Ovary (tissue), 9 donors: ENCODE measurements around the gene PRPF40A. TPM values are rescaled to one million over a fixed set of nuclear protein-coding genes. Genes with fewer than 3 reads are reported as not detected.

Source experiments
- DNase-seq, 5 donors: peaks; one replicate each; pipeline ENCODE4 v3.0.0-alpha.2; 2019 to 2020
- H3K27ac ChIP-seq, 2 donors: fragments of 200-600 bp; one replicate each; pipeline versions ENCODE4 v1.5.1 to v1.8.0; 2019 to 2022
- H3K27me3 ChIP-seq: fragments of 200-600 bp; one replicate; pipeline ENCODE4 v1.8.0; 2022
- H3K36me3 ChIP-seq: fragments of 200-600 bp; sonication (generic); one replicate; pipeline ENCODE4 v1.5.1; 2019
- H3K4me1 ChIP-seq: one replicate; pipeline ENCODE4 v1.8.1; 2013; ENCODE audit warnings: mild to moderate bottlenecking, moderate library complexity; ENCODE audit not compliant: insufficient read depth
- H3K4me3 ChIP-seq: fragments of 200-600 bp; sonication (generic); one replicate; pipeline ENCODE4 v1.5.1; 2017
- H3K9me3 ChIP-seq, 2 donors: fragments of 200-600 bp in 1 of 2; sonication (generic) in 1 of 2; one replicate each; pipeline versions ENCODE4 v1.5.1 to v1.8.1; 2013 to 2019; ENCODE audit warnings: mild to moderate bottlenecking in 1 of 2, moderate library complexity in 1 of 2
- CTCF ChIP-seq, 3 donors: fragments of 450-650 bp in 2 of 3; fragments of 200-600 bp in 1 of 3; IDR thresholded peaks; one replicate each; pipeline versions ENCODE4 v1.5.1 to v1.8.0; 2016 to 2022; ENCODE audit warnings: antibody characterized with exemption in 3 of 3, mild to moderate bottlenecking in 1 of 3
- EP300 ChIP-seq: sonication (generic); formaldehyde crosslinking; IDR thresholded peaks from one replicate; pipeline ENCODE4 v1.6.1; 2017; ENCODE audit warnings: antibody characterized with exemption
- POLR2A ChIP-seq: fragments of 450-650 bp; IDR thresholded peaks from one replicate; pipeline ENCODE4 v1.6.1; 2017; ENCODE audit warnings: antibody characterized with exemption, mild to moderate bottlenecking, moderate library complexity
- WGBS, 3 donors: extraction: QIAGEN DNeasy Blood & Tissue Kit in 1 of 3; methylation state at CpG; one replicate each; pipeline versions ENCODE4 v1.1.5 to v1.1.7; 2013 to 2017; 5-methylcytosine and 5-hydroxymethylcytosine counted together
- intact Hi-C, 4 donors: fragments of 100-400 bp; cut with DNase I; formaldehyde crosslinking; loops; one replicate each; pipeline versions ENCODE4 v1.11.0 to v1.15.1; 2022 to 2023
- polyA plus RNA-seq, 2 donors: library from polyadenylated mRNA; stranded (reverse); fragments of 200-250 nt in 1 of 2; fragments of 350-450 nt in 1 of 2; fragmentation: Illumina TruSeq in 1 of 2; extraction: RNeasy Lipid Tissue Mini Kit (QIAGEN cat#74804) in 1 of 2; gene quantifications; one replicate each; pipeline ENCODE4 v1.2.3, GENCODE V29; 2013 to 2014
- total RNA-seq, 7 donors: library from RNA; depleted of rRNA in 2 of 7; stranded (reverse); fragments of >200 nt in 2 of 7; fragmentation: NEBNext Ultra II Directional in 3 of 7; extraction: Animal tissue kit (Norgen Biotek cat#: 25700) in 3 of 7; gene quantifications; one replicate each; pipeline versions ENCODE4 v1.1.0 to v1.2.4, GENCODE V29; 2016 to 2023
- donor health status: DM: no; HTN: no; CAD: no; lungs with moderate emphysema.
- donor health status: DM: no; HTN: no; CAD: no.
- donor health status: Bipolar disorder and iron deficiency.
- donor health status: DM: yes; HTN: yes; CAD: no.
- donor health status: DM: no; HTN: no; CAD: no.
- donor health status: DM: yes; HTN: yes; CAD: no.

Gene PRPF40A
- total and polyA plus RNA-seq, 9 donors, result 27.5 to 81.9 (median 61.9) TPM

DNA sequence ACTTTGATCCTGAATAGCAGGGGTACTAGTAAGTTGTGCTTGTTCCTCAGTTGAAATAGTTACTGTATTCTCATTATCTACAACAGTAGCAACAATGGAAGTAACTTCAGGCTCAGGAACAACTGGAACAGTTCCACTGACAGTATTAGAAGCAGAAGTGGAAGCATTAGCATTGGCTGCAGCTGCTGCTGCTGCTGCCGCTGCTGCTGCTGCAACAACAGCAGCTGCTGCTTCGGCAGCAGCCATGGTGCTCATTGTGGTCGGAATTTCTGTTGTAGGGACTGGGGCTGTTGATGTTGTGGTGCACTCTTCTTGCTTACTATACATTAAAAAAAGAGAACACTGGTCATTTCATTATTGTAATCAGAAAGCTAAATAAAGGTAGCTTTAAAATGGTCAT lies 40.8 kb downstream of the PRPF40A start:
- TF ChIP-seq EP300 (no peak), POLR2A (no peak), CTCF (IDR thresholded peaks at IDR 0.05) (no peak)
- no peak overlapping the region for H3K27ac ChIP-seq
- H3K27me3 ChIP-seq, result no peaks in the 10 kb centered on the region
- intact Hi-C loops, result no loop called here
- no peak for DNase-seq
- no peaks in the 10 kb centered on the region for H3K4me1 ChIP-seq
- WGBS, 3 donors, result 85 to 95% (median 89%) methylated on average over 3 of the region's 3 CpGs
- H3K4me3 ChIP-seq, result no peak overlapping the region
- H3K9me3 ChIP-seq, result no peaks in the 10 kb centered on the region
- H3K36me3 ChIP-seq, result no peaks in the 10 kb centered on the region

- Histone ChIP-seq H3K4me1 (no peaks in the 10 kb centered on the region), H3K27ac (no peak overlapping the region), H3K9me3 (no peaks in the 10 kb centered on the region), H3K27me3 (no peaks in the 10 kb centered on the region), H3K4me3 (no peak overlapping the region), H3K36me3 (no peaks in the 10 kb centered on the region)
- DNase-seq, result no peak
- intact Hi-C loops, result no loop called here
- 92 to 93% (median 92%) methylated on average over 4 of the region's 4 CpGs for WGBS, 3 donors
- TF ChIP-seq CTCF (IDR thresholded peaks at IDR 0.05) (no peak), POLR2A (no peak), EP300 (no peak)
Observed at GRCh38 chr2:152674334-152674733, 42.9 kb downstream of the PRPF40A start.

DNA sequence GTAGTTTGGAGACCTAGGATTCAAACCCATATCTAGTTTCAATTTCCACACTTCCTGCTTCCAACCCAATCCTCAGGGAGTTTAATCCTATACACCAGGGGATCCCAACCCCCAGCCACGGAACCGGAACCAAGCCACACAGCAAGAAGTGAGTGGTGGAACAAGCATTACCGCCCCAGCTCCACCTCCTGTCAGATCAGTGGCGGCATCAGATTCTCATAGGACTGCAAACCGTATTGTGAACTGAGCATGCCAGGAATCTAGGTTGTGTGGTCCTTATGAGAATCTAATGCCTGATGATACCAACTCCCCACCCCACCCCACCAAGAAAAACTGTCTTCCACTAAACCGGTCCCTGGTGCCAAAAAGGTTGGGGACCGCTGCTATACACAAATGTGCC lies 52.5 kb downstream of the PRPF40A start:
- no peaks in the 10 kb centered on the region for H3K4me1 ChIP-seq
- TF ChIP-seq EP300, result no peak
- no peak for TF ChIP-seq CTCF (IDR thresholded peaks at IDR 0.05)
- no peak for TF ChIP-seq POLR2A
- no peak overlapping the region for H3K4me3 ChIP-seq
- no peaks in the 10 kb centered on the region for H3K36me3 ChIP-seq
- no peak overlapping the region for H3K27ac ChIP-seq
- no peaks in the 10 kb centered on the region for H3K9me3 ChIP-seq
- no peak for DNase-seq
- WGBS, 3 donors, result 95 to 97% (median 96%) methylated on average over 7 of the region's 7 CpGs
- intact Hi-C loops, result no loop called here
- H3K27me3 ChIP-seq, result no peaks in the 10 kb centered on the region

GRCh38 chr2:152661076-152661475 lies 56.2 kb downstream of the PRPF40A start:
- H3K27ac ChIP-seq, result no peak overlapping the region
- H3K9me3 ChIP-seq, result no peaks in the 10 kb centered on the region
- H3K36me3 ChIP-seq, result no peaks in the 10 kb centered on the region
- H3K4me3 ChIP-seq, result no peak overlapping the region
- WGBS, 3 donors, result 75 to 85% (median 84%) methylated on average over 4 of the region's 4 CpGs
- H3K4me1 ChIP-seq, result no peaks in the 10 kb centered on the region
- no peak for DNase-seq
- TF ChIP-seq POLR2A (no peak), CTCF (IDR thresholded peaks at IDR 0.05) (no peak), EP300 (no peak)
- no peaks in the 10 kb centered on the region for H3K27me3 ChIP-seq
- intact Hi-C loops, result no loop called here

DNA sequence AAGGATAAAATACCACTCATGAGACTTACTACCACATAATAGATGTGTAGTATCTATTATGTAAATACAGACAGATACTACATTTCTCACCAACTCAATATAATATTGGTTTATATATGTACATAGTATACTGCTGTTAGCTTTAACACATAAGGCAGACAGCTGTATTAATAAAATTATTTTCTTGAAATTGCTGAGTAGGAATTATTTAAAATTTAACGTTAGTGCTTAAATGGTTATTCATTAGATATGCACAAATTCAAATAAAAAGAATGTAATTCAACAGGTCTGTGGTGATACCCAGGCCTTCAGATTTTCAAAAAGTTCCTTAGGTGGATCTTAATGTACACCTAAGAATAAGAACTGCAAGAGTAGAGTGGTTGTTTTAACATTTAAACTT lies 59.0 kb downstream of the PRPF40A start:
- Histone ChIP-seq H3K4me1 (no peaks in the 10 kb centered on the region), H3K27me3 (no peaks in the 10 kb centered on the region), H3K27ac (no peak overlapping the region), H3K36me3 (no peaks in the 10 kb centered on the region), H3K9me3 (no peaks in the 10 kb centered on the region), H3K4me3 (no peak overlapping the region)
- 56 to 69% (median 64%) methylated on average over 1 of the region's 1 CpG for WGBS, 3 donors
- no peak for TF ChIP-seq EP300
- no peak for TF ChIP-seq CTCF (IDR thresholded peaks at IDR 0.05)
- TF ChIP-seq POLR2A, result no peak
- no peak for DNase-seq
- intact Hi-C loops, result no loop called here
